Activated CD4-positive, alpha-beta T cell treated with anti-CD3 and anti-CD28 coated beads, Interleukin-2, amount 10 ng/mL, durations not matched to agents 7 days and 5 days (primary cell): Measurements from ENCODE around the gene DGCR8. TPM values are rescaled to one million over a fixed set of nuclear protein-coding genes. Genes with fewer than 3 reads are reported as not detected.

ENCODE experiments used
- CTCF ChIA-PET: fragments of 350-600 bp; sonication (Branson Sonifier 250); formaldehyde crosslinking; loops from one replicate; lab custom pipeline; 2021; ENCODE audit warnings: antibody characterized with exemption; lab: Charles Lee
- POLR2A ChIA-PET: fragments of 350-600 bp; sonication (Branson Sonifier 250); formaldehyde crosslinking; loops from one replicate; lab custom pipeline; 2021; ENCODE audit warnings: antibody characterized with exemption; lab: Charles Lee
- DNase-seq: peaks from one replicate; pipeline ENCODE4 v3.0.0-alpha.2; 2020
- H3K27ac Mint-ChIP-seq: one replicate; pipeline ENCODE4 v1.8.0; 2021; ENCODE audit warnings: mild to moderate bottlenecking, moderate library complexity, mixed read lengths
- H3K27me3 Mint-ChIP-seq: one replicate; pipeline ENCODE4 v1.8.0; 2021; ENCODE audit warnings: mixed read lengths
- H3K36me3 Mint-ChIP-seq: one replicate; pipeline ENCODE4 v1.8.0; 2021; ENCODE audit warnings: low read depth, mixed read lengths
- H3K4me1 Mint-ChIP-seq: one replicate; pipeline ENCODE4 v1.8.0; 2021; ENCODE audit warnings: mixed read lengths
- H3K4me3 Mint-ChIP-seq: one replicate; pipeline ENCODE4 v1.8.0; 2021; ENCODE audit warnings: mild to moderate bottlenecking, moderate library complexity, mixed read lengths
- H3K9me3 Mint-ChIP-seq: one replicate; pipeline ENCODE4 v1.8.0; 2021; ENCODE audit warnings: mixed read lengths
- total RNA-seq, 2 experiments: library from RNA; stranded (reverse); gene quantifications; one replicate each; pipeline ENCODE4 v1.2.3, GENCODE V29; 2021

The DGCR8 gene
- total RNA-seq, 2 experiments from 2014 or later = 51.2 to 54.5 TPM

DNA sequence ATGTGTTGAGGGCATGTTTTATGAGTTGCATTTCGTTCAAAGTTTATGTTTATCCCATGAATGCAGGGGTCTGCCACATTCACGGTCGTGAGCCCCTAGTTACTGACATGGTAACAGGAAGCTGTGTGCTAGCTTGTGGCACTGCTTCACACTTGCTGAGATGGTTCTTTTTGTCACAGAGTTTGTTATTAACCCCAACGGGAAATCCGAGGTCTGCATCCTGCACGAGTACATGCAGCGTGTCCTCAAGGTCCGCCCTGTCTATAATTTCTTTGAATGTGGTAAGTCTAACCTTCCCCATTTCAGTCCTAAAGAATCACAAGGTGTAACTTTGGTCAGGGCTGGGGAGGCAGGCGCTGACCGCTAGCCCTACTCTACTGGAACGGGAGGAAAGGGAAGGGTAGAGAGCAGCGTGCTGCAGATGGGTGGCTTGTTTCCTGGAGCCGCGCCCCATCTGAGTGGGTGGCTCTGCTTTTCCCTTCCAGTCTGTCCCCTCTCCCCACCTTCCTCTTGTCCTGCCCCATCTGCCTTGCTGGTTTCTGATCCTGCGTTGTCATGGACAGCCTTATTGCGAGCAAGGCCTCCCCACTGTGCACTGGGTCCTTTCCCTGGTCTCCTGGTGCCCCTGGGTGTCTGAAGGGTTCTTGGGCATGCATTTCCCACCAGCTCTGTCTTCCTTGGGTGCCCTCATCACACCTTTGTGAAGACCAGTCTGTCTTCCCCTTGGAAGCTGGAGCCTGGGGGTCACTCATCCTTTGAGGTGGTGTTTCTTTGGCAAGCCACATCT, 11.8 kb downstream of the DGCR8 start:
- peaks cover 22% of the 10 kb centered on the region for H3K4me1 Mint-ChIP-seq
- no peaks in the 10 kb centered on the region for H3K9me3 Mint-ChIP-seq
- no peak overlapping the region for H3K4me3 Mint-ChIP-seq
- ChIA-PET CTCF (interaction anchor here (0.8 to 1.6 kb wide), 2 partner anchors 9 kb away, joined by 3 to 4 read pairs; no protein-coding TSS in a partner anchor), POLR2A (no interaction called here)
- no peaks in the 10 kb centered on the region for H3K27me3 Mint-ChIP-seq
- H3K36me3 Mint-ChIP-seq = peaks cover 83% of the 10 kb centered on the region
- no peak overlapping the region for H3K27ac Mint-ChIP-seq
- DNase-seq = no peak

DNA sequence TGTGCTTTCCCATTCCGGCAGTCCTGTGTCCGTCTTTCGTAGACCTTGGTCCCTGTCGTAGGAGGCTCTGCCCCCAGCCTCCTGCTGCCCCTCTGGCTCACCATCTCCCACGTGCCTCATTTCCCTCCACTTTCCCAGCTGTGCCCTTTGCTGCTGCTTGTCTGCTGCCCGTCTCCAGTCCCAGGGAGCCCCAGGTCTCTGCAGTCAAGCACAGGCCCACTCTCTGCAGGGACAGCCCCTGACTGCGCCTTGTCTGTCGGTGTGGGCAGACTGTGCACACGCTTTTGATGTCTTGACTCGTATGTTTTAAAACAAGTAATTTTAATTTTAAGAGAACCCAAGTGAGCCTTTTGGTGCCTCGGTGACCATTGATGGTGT, 12.4 kb downstream of the DGCR8 start:
- no peak overlapping the region for H3K27ac Mint-ChIP-seq
- CTCF ChIA-PET = interaction anchor here (1.6 kb wide), 1 partner anchor 9 kb away, joined by 4 read pairs; no protein-coding TSS in a partner anchor

GRCh38 chr22:20093418-20094196, 13.6 kb downstream of the DGCR8 start:
- Mint-ChIP-seq H3K27me3 (no peaks in the 10 kb centered on the region), H3K36me3 (peaks cover 86% of the 10 kb centered on the region), H3K9me3 (no peaks in the 10 kb centered on the region), H3K27ac (no peak overlapping the region), H3K4me3 (no peak overlapping the region), H3K4me1 (peaks cover 29% of the 10 kb centered on the region)
- ChIA-PET POLR2A (no interaction called here), CTCF (interaction anchor here (0.6 to 1.6 kb wide), 4 partner anchors 11 to 1253 kb away, joined by 3 to 4 read pairs (median 4); no protein-coding TSS in a partner anchor)
- DNase-seq = no peak

More for the DNA sequence above, 12.4 kb downstream of the DGCR8 start:
- Mint-ChIP-seq H3K4me3 (no peak overlapping the region), H3K27me3 (no peaks in the 10 kb centered on the region), H3K36me3 (peaks cover 83% of the 10 kb centered on the region), H3K9me3 (no peaks in the 10 kb centered on the region), H3K4me1 (peaks cover 25% of the 10 kb centered on the region)
- POLR2A ChIA-PET = no interaction called here
- DNase-seq = no peak

- Mint-ChIP-seq H3K27ac (no peak overlapping the region), H3K4me1 (peaks cover 36% of the 10 kb centered on the region), H3K36me3 (peaks cover 89% of the 10 kb centered on the region), H3K4me3 (no peak overlapping the region), H3K9me3 (no peaks in the 10 kb centered on the region), H3K27me3 (no peaks in the 10 kb centered on the region)
- no peak for DNase-seq
- ChIA-PET CTCF (interaction anchor here (0.7 to 1.0 kb wide), 2 partner anchors 13 to 35 kb away, joined by 3 read pairs; no protein-coding TSS in a partner anchor), POLR2A (no interaction called here)
Measured at GRCh38 chr22:20094197-20094807, 14.3 kb downstream of the DGCR8 start.

- Mint-ChIP-seq H3K27me3 (no peaks in the 10 kb centered on the region), H3K9me3 (no peaks in the 10 kb centered on the region), H3K4me1 (peaks cover 48% of the 10 kb centered on the region), H3K36me3 (peaks cover 92% of the 10 kb centered on the region), H3K4me3 (no peak overlapping the region), H3K27ac (no peak overlapping the region)
- no peak for DNase-seq
- ChIA-PET POLR2A (no interaction called here), CTCF (interaction anchor here (1.7 kb wide), 1 partner anchor 21 kb away, joined by 9 read pairs; the partner anchor contains the start of genes RANBP1 and TRMT2A)
Measured at GRCh38 chr22:20095521-20095920, 15.5 kb downstream of the DGCR8 start.

GRCh38 chr22:20096574-20097420, 16.8 kb downstream of the DGCR8 start:
- ChIA-PET POLR2A (no interaction called here), CTCF (interaction anchor here (1.7 kb wide), 1 partner anchor 20 kb away, joined by 9 read pairs; the partner anchor contains the start of genes RANBP1 and TRMT2A)
- Mint-ChIP-seq H3K27ac (no peak overlapping the region), H3K36me3 (peaks cover 82% of the 10 kb centered on the region), H3K4me1 (peaks cover 51% of the 10 kb centered on the region), H3K9me3 (no peaks in the 10 kb centered on the region), H3K4me3 (no peak overlapping the region), H3K27me3 (no peaks in the 10 kb centered on the region)
- DNase-seq = no peak

GRCh38 chr22:20099099-20099711, 19.2 kb downstream of the DGCR8 start:
- POLR2A ChIA-PET = no interaction called here
- no peaks in the 10 kb centered on the region for H3K9me3 Mint-ChIP-seq
- peak overlapping the region; percentile 58 for H3K4me3 Mint-ChIP-seq
- H3K27me3 Mint-ChIP-seq = no peaks in the 10 kb centered on the region
- CTCF ChIA-PET = interaction anchor here (0.9 kb wide), 1 partner anchor 40 kb away, joined by 3 read pairs; no protein-coding TSS in a partner anchor
- H3K27ac Mint-ChIP-seq = peak overlapping the region; percentile 90
- H3K4me1 Mint-ChIP-seq = peaks cover 55% of the 10 kb centered on the region
- H3K36me3 Mint-ChIP-seq = peaks cover 64% of the 10 kb centered on the region
- DNase-seq = no peak

DNA sequence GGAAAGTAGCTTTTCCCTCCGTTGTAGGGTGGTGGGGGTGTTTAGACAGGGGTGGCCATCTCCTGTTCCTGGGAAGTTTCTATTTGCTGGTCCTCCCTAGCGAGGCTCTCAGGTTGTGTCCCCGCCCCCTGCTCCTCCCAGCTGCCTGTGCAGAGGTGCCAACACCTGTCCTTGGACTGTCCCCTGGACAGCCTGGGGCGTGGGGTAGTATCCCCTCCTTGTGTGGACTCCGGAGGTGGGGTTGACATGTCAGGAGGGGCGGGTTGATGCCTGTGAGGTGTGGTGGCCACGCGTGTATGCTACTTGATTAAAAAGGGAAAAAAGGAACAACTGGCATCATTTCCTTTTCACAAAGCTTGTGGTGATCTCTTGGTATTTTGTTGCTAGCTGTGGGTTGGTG, 21.6 kb downstream of the DGCR8 start:
- Mint-ChIP-seq H3K27ac (peak overlapping the region; percentile 90), H3K4me3 (no peak overlapping the region), H3K36me3 (peaks cover 43% of the 10 kb centered on the region), H3K9me3 (no peaks in the 10 kb centered on the region), H3K27me3 (no peaks in the 10 kb centered on the region), H3K4me1 (peaks cover 48% of the 10 kb centered on the region)
- no peak for DNase-seq
- ChIA-PET POLR2A (no interaction called here), CTCF (interaction anchor here (1.2 kb wide), 1 partner anchor 70 kb away, joined by 6 read pairs; no protein-coding TSS in a partner anchor)

DNA sequence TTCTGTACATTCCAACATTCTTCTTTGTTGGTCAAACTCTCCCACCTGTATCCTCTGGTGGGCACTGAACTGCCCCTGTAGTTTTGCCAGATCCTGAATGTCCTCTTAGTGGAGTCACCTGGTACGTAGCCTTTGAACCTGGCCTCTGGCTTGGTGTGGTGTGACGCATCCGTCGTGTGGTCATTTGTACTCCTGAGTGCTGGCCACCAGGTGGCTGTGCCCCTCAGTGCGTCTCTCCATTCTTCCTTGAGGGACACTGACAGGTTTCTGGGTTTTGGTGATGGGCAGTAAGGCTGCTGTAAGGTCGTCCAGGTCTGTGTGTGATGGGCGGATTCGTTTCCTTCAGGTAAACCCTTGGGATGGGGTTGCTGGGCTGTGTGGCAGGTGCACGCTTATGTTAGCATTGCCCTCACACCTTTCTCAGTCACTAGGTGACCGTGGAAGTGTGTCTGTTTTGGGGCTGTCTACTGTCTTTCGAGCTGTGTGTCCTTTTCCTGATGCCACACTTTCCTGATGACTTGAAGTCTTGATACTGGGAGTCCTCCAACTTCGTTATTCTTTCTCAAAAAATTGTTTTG, 22.3 kb downstream of the DGCR8 start:
- Mint-ChIP-seq H3K4me3 (no peak overlapping the region), H3K9me3 (no peaks in the 10 kb centered on the region), H3K27me3 (no peaks in the 10 kb centered on the region), H3K27ac (peak overlapping the region; percentile 19), H3K4me1 (peaks cover 47% of the 10 kb centered on the region), H3K36me3 (peaks cover 37% of the 10 kb centered on the region)
- no peak for DNase-seq
- POLR2A ChIA-PET = interaction anchor here (0.7 kb wide), 1 partner anchor 358 kb away, joined by 5 read pairs; no protein-coding TSS in a partner anchor
- CTCF ChIA-PET = interaction anchor here (1.0 kb wide), 1 partner anchor 9 kb away, joined by 3 read pairs; no protein-coding TSS in a partner anchor

- Mint-ChIP-seq H3K27ac (peak overlapping the region; percentile 13), H3K36me3 (peaks cover 16% of the 10 kb centered on the region), H3K4me3 (no peak overlapping the region), H3K9me3 (no peaks in the 10 kb centered on the region), H3K27me3 (no peaks in the 10 kb centered on the region), H3K4me1 (peaks cover 18% of the 10 kb centered on the region)
- ChIA-PET CTCF (no interaction called here), POLR2A (no interaction called here)
- DNase-seq = no peak
Measured at GRCh38 chr22:20105456-20106204, 25.6 kb downstream of the DGCR8 start.
